Measurements from ENCODE around the gene BTNL9.
"Not testable (repeated sequence)": the region's sequence is repeated elsewhere in the genome, so short reads cannot be mapped to it uniquely, and the experiment has no call there.

BTNL9 gene

GRCh38 chr5:181099602-181100086 lies 59.6 kb downstream of the BTNL9 start:
- Histone ChIP-seq H3K27me3 (replicated peaks in 2 of 5; ENCODE audit: control insufficient read depth in 4 of 5, insufficient read depth in 5 of 5, low read length in 4 of 5) (peaks cover 3 to 32% (median 16%) of the 10 kb centered on the region in 5 experiments), H3K4me1 (ENCODE audit: control extremely low read depth in 1 of 4, control insufficient read depth in 4 of 4, insufficient read depth in 4 of 4, low read length in 3 of 4) (peaks cover 0 to 8% (median 2%) of the 10 kb centered on the region in 4 experiments), H3K9me3 (ENCODE audit: control extremely low read depth in 1 of 5, control insufficient read depth in 4 of 5, insufficient read depth in 2 of 5, low read depth in 1 of 5, low read length in 4 of 5) (peaks cover 0 to 2% (median 0%) of the 10 kb centered on the region in 5 experiments), H3K27ac (ENCODE audit: insufficient read depth in 1 of 2, low read depth in 1 of 2, low read length in 2 of 2, poor library complexity in 1 of 2, severe bottlenecking in 2 of 2) (no peak overlapping the region), H3K36me3 (ENCODE audit: control insufficient read depth in 4 of 4, insufficient read depth in 4 of 4, low read length in 3 of 4) (no peaks in the 10 kb centered on the region), H3K4me3 (ENCODE audit: control insufficient read depth in 1 of 7, extremely low read depth in 1 of 7, insufficient read depth in 4 of 7, low read depth in 2 of 7, low read length in 6 of 7) (no peak overlapping the region)
- POLR2A ChIA-PET, result no interaction called here
- CTCF ChIA-PET, result interaction anchor here (0.9 to 1.5 kb wide), 4 partner anchors 8 to 231 kb away, joined by 3 read pairs; no protein-coding TSS in a partner anchor
- no peak for DNase-seq
- 52% methylated on average over 8 of the region's 11 CpGs for WGBS (ENCODE audit: insufficient coverage)

GRCh38 chr5:181100121-181100875 lies 60.2 kb downstream of the BTNL9 start:
- no peaks in the 10 kb centered on the region for H3K36me3 ChIP-seq (ENCODE audit: control insufficient read depth in 4 of 4, insufficient read depth in 4 of 4, low read length in 3 of 4)
- POLR2A ChIA-PET, result no interaction called here
- H3K27me3 ChIP-seq (replicated peaks in 2 of 5; ENCODE audit: control insufficient read depth in 4 of 5, insufficient read depth in 5 of 5, low read length in 4 of 5), result peaks cover 3 to 36% (median 16%) of the 10 kb centered on the region in 5 experiments
- H3K27ac ChIP-seq (ENCODE audit: insufficient read depth in 1 of 2, low read depth in 1 of 2, low read length in 2 of 2, poor library complexity in 1 of 2, severe bottlenecking in 2 of 2), result no peak overlapping the region
- H3K4me1 ChIP-seq (ENCODE audit: control extremely low read depth in 1 of 4, control insufficient read depth in 4 of 4, insufficient read depth in 4 of 4, low read length in 3 of 4), result peaks cover 0 to 8% (median 2%) of the 10 kb centered on the region in 4 experiments
- 9% methylated on average over 35 of the region's 62 CpGs for WGBS (ENCODE audit: insufficient coverage)
- no peak overlapping the region for H3K4me3 ChIP-seq (ENCODE audit: control insufficient read depth in 1 of 7, extremely low read depth in 1 of 7, insufficient read depth in 4 of 7, low read depth in 2 of 7, low read length in 6 of 7)
- H3K9me3 ChIP-seq (ENCODE audit: control extremely low read depth in 1 of 5, control insufficient read depth in 4 of 5, insufficient read depth in 2 of 5, low read depth in 1 of 5, low read length in 4 of 5), result no peaks in the 10 kb centered on the region
- DNase-seq, result peak in 1 of 3 donors; percentile 35
- CTCF ChIA-PET, result interaction anchor here (1.3 to 1.5 kb wide), 2 partner anchors 31 to 232 kb away, joined by 3 read pairs; no protein-coding TSS in a partner anchor

GRCh38 chr5:181101030-181101641 lies 61.1 kb downstream of the BTNL9 start:
- POLR2A ChIA-PET; H3K4me3 ChIP-seq (ENCODE audit: control insufficient read depth in 1 of 7, extremely low read depth in 1 of 7, insufficient read depth in 4 of 7, low read depth in 2 of 7, low read length in 6 of 7): not testable (repeated sequence)

GRCh38 chr5:181101930-181102674 lies 62.0 kb downstream of the BTNL9 start:
- WGBS (ENCODE audit: insufficient coverage), result no CpG with 5 or more reads among the region's 30 CpGs
- H3K27ac ChIP-seq (ENCODE audit: insufficient read depth in 1 of 2, low read depth in 1 of 2, low read length in 2 of 2, poor library complexity in 1 of 2, severe bottlenecking in 2 of 2); H3K9me3 ChIP-seq (ENCODE audit: control extremely low read depth in 1 of 5, control insufficient read depth in 4 of 5, insufficient read depth in 2 of 5, low read depth in 1 of 5, low read length in 4 of 5); CTCF ChIA-PET; POLR2A ChIA-PET; H3K4me3 ChIP-seq (ENCODE audit: control insufficient read depth in 1 of 7, extremely low read depth in 1 of 7, insufficient read depth in 4 of 7, low read depth in 2 of 7, low read length in 6 of 7); H3K4me1 ChIP-seq (ENCODE audit: control extremely low read depth in 1 of 4, control insufficient read depth in 4 of 4, insufficient read depth in 4 of 4, low read length in 3 of 4); DNase-seq; H3K36me3 ChIP-seq (ENCODE audit: control insufficient read depth in 4 of 4, insufficient read depth in 4 of 4, low read length in 3 of 4): not testable (repeated sequence)
- peaks cover 3 to 48% (median 20%) of the 10 kb centered on the region in 5 experiments for H3K27me3 ChIP-seq (replicated peaks in 2 of 5; ENCODE audit: control insufficient read depth in 4 of 5, insufficient read depth in 5 of 5, low read length in 4 of 5)

More at GRCh38 chr5:181101030-181101641, 61.1 kb downstream of the BTNL9 start:
- H3K27ac ChIP-seq (ENCODE audit: insufficient read depth in 1 of 2, low read depth in 1 of 2, low read length in 2 of 2, poor library complexity in 1 of 2, severe bottlenecking in 2 of 2); H3K36me3 ChIP-seq (ENCODE audit: control insufficient read depth in 4 of 4, insufficient read depth in 4 of 4, low read length in 3 of 4); H3K4me1 ChIP-seq (ENCODE audit: control extremely low read depth in 1 of 4, control insufficient read depth in 4 of 4, insufficient read depth in 4 of 4, low read length in 3 of 4); H3K9me3 ChIP-seq (ENCODE audit: control extremely low read depth in 1 of 5, control insufficient read depth in 4 of 5, insufficient read depth in 2 of 5, low read depth in 1 of 5, low read length in 4 of 5); DNase-seq; CTCF ChIA-PET: not testable (repeated sequence)
- no CpG with 5 or more reads among the region's 54 CpGs for WGBS (ENCODE audit: insufficient coverage)
- H3K27me3 ChIP-seq (replicated peaks in 2 of 5; ENCODE audit: control insufficient read depth in 4 of 5, insufficient read depth in 5 of 5, low read length in 4 of 5), result peaks cover 3 to 43% (median 18%) of the 10 kb centered on the region in 5 experiments

- H3K36me3 ChIP-seq (ENCODE audit: control insufficient read depth in 4 of 4, insufficient read depth in 4 of 4, low read length in 3 of 4); H3K9me3 ChIP-seq (ENCODE audit: control extremely low read depth in 1 of 5, control insufficient read depth in 4 of 5, insufficient read depth in 2 of 5, low read depth in 1 of 5, low read length in 4 of 5); H3K4me1 ChIP-seq (ENCODE audit: control extremely low read depth in 1 of 4, control insufficient read depth in 4 of 4, insufficient read depth in 4 of 4, low read length in 3 of 4); CTCF ChIA-PET; H3K27ac ChIP-seq (ENCODE audit: insufficient read depth in 1 of 2, low read depth in 1 of 2, low read length in 2 of 2, poor library complexity in 1 of 2, severe bottlenecking in 2 of 2); POLR2A ChIA-PET: not testable (repeated sequence)
- WGBS (ENCODE audit: insufficient coverage), result 12% methylated on average over 4 of the region's 5 CpGs
- peak overlapping the region in 1 of 7 experiments; percentile 19 for H3K4me3 ChIP-seq (ENCODE audit: control insufficient read depth in 1 of 7, extremely low read depth in 1 of 7, insufficient read depth in 4 of 7, low read depth in 2 of 7, low read length in 6 of 7)
- peak in 1 of 3 donors; percentile 10 for DNase-seq
- H3K27me3 ChIP-seq (replicated peaks in 2 of 5; ENCODE audit: control insufficient read depth in 4 of 5, insufficient read depth in 5 of 5, low read length in 4 of 5), result peaks cover 0 to 63% (median 24%) of the 10 kb centered on the region in 5 experiments
Observed at GRCh38 chr5:181104259-181104568, 64.1 kb downstream of the BTNL9 start.

- WGBS (ENCODE audit: insufficient coverage), result 62% methylated on average over 6 of the region's 20 CpGs
- H3K4me3 ChIP-seq (ENCODE audit: control insufficient read depth in 1 of 7, extremely low read depth in 1 of 7, insufficient read depth in 4 of 7, low read depth in 2 of 7, low read length in 6 of 7); H3K27ac ChIP-seq (ENCODE audit: insufficient read depth in 1 of 2, low read depth in 1 of 2, low read length in 2 of 2, poor library complexity in 1 of 2, severe bottlenecking in 2 of 2); CTCF ChIA-PET; H3K36me3 ChIP-seq (ENCODE audit: control insufficient read depth in 4 of 4, insufficient read depth in 4 of 4, low read length in 3 of 4); DNase-seq; H3K4me1 ChIP-seq (ENCODE audit: control extremely low read depth in 1 of 4, control insufficient read depth in 4 of 4, insufficient read depth in 4 of 4, low read length in 3 of 4); H3K9me3 ChIP-seq (ENCODE audit: control extremely low read depth in 1 of 5, control insufficient read depth in 4 of 5, insufficient read depth in 2 of 5, low read depth in 1 of 5, low read length in 4 of 5); POLR2A ChIA-PET: not testable (repeated sequence)
- peaks cover 0 to 63% (median 21%) of the 10 kb centered on the region in 5 experiments for H3K27me3 ChIP-seq (replicated peaks in 2 of 5; ENCODE audit: control insufficient read depth in 4 of 5, insufficient read depth in 5 of 5, low read length in 4 of 5)
Observed at GRCh38 chr5:181104606-181105390, 64.7 kb downstream of the BTNL9 start.

All from common myeloid progenitor, CD34-positive (primary cell).